ENCODE results near the gene IPO4.
A peak's percentile ranks its signal among the peaks of the same experiment; 100 is the strongest.

GRCh38 chr14:24179961-24180796 is 8.4 kb downstream of the IPO4 start:
- TF ChIP-seq RAD21 (IDR thresholded peaks at IDR 0.05): no peak
- no peak for TF ChIP-seq CTCF (IDR thresholded peaks at IDR 0.05; ENCODE audit: low read depth, low read length, missing input control)
- peak in 1 of 2 donors; percentile 42 for TF ChIP-seq EGR1 (IDR thresholded peaks at IDR 0.05; ENCODE audit: low read depth in 2 of 2)
- peak in 1 of 2 donors; percentile 62 for TF ChIP-seq JUND (IDR thresholded peaks at IDR 0.05)
- no peak for TF ChIP-seq YY1 (IDR thresholded peaks at IDR 0.05)
- TF ChIP-seq REST (IDR thresholded peaks at IDR 0.05): peak; percentile 37
- TF ChIP-seq TAF1 (conservative IDR thresholded peaks at IDR 0.05): no peak
- no peak for TF ChIP-seq NR2F2 (IDR thresholded peaks at IDR 0.05)
- TF ChIP-seq FOXA1 (IDR thresholded peaks at IDR 0.05): no peak
- TF ChIP-seq ATF3 (IDR thresholded peaks at IDR 0.05): no peak

Data from liver (tissue), 3 donors.